Measurements from ENCODE around the gene RICTOR. TPM values are rescaled to one million over a fixed set of nuclear protein-coding genes. Genes with fewer than 3 reads are reported as not detected.

The RICTOR gene
- 30.1 and 33.9 TPM in 2 replicates for total RNA-seq

GRCh38 chr5:39074017-39074814 is at the start of gene RICTOR:
TSS of gene RICTOR (minus strand) at chr5:39074399. CDS start at chr5:39074377, 22 bp downstream.
- peak within 1 kb of the TSS; percentile 94 for H3K4me3 Mint-ChIP-seq
- H3K27ac Mint-ChIP-seq: peak within 1 kb of the TSS; percentile 95
- peaks cover 11% of the 10 kb centered on the region for H3K27me3 Mint-ChIP-seq (ENCODE audit: insufficient read depth)
- intact Hi-C loops (cut with micrococcal nuclease): loop anchor here (1.0 to 10.0 kb wide), 9 partner anchors 103 to 1761 kb away; partner anchors contain the start of genes RPL37 and TTC33
- H3K9me3 Mint-ChIP-seq: no peaks in the 10 kb centered on the region
- H3K4me1 Mint-ChIP-seq (ENCODE audit: low read depth): peaks cover 52% of the 10 kb centered on the region
- H3K36me3 Mint-ChIP-seq (ENCODE audit: low read depth): peaks cover 13% of the 10 kb centered on the region
- peak; percentile 88 for DNase-seq (ENCODE audit: low spot score)

GRCh38 chr5:39121922-39122321 is 47.7 kb upstream of the RICTOR start:
- Mint-ChIP-seq H3K4me3 (no peak overlapping the region), H3K9me3 (no peaks in the 10 kb centered on the region), H3K27ac (no peak overlapping the region), H3K36me3 (ENCODE audit: low read depth) (peaks cover 31% of the 10 kb centered on the region), H3K4me1 (ENCODE audit: low read depth) (peaks cover 5% of the 10 kb centered on the region), H3K27me3 (ENCODE audit: insufficient read depth) (peaks cover 2% of the 10 kb centered on the region)
- intact Hi-C loops (cut with micrococcal nuclease): no loop called here
- DNase-seq (ENCODE audit: low spot score): no peak

GRCh38 chr5:39121315-39121714 is 47.1 kb upstream of the RICTOR start:
- H3K4me1 Mint-ChIP-seq (ENCODE audit: low read depth): peaks cover 5% of the 10 kb centered on the region
- H3K27ac Mint-ChIP-seq: no peak overlapping the region
- intact Hi-C loops (cut with micrococcal nuclease): no loop called here

GRCh38 chr5:39120052-39120420 is 45.8 kb upstream of the RICTOR start:
- intact Hi-C loops (cut with micrococcal nuclease): no loop called here
- Mint-ChIP-seq H3K27ac (no peak overlapping the region), H3K4me1 (ENCODE audit: low read depth) (peaks cover 5% of the 10 kb centered on the region)

More at GRCh38 chr5:39121315-39121714, 47.1 kb upstream of the RICTOR start:
- Mint-ChIP-seq H3K4me3 (no peak overlapping the region), H3K9me3 (no peaks in the 10 kb centered on the region), H3K36me3 (ENCODE audit: low read depth) (peaks cover 37% of the 10 kb centered on the region), H3K27me3 (ENCODE audit: insufficient read depth) (peaks cover 2% of the 10 kb centered on the region)
- DNase-seq (ENCODE audit: low spot score): no peak

GRCh38 chr5:39119404-39120051 is 45.3 kb upstream of the RICTOR start:
- Mint-ChIP-seq H3K36me3 (ENCODE audit: low read depth) (peaks cover 42% of the 10 kb centered on the region), H3K27ac (no peak overlapping the region), H3K4me1 (ENCODE audit: low read depth) (peaks cover 5% of the 10 kb centered on the region), H3K9me3 (no peaks in the 10 kb centered on the region), H3K4me3 (no peak overlapping the region), H3K27me3 (ENCODE audit: insufficient read depth) (peaks cover 2% of the 10 kb centered on the region)
- DNase-seq (ENCODE audit: low spot score): no peak
- intact Hi-C loops (cut with micrococcal nuclease): no loop called here

More at GRCh38 chr5:39120052-39120420, 45.8 kb upstream of the RICTOR start:
- DNase-seq (ENCODE audit: low spot score): no peak
- Mint-ChIP-seq H3K27me3 (ENCODE audit: insufficient read depth) (peaks cover 2% of the 10 kb centered on the region), H3K4me3 (no peak overlapping the region), H3K36me3 (ENCODE audit: low read depth) (peaks cover 37% of the 10 kb centered on the region), H3K9me3 (no peaks in the 10 kb centered on the region)

GRCh38 chr5:39118638-39119037 is 44.4 kb upstream of the RICTOR start:
- no peak overlapping the region for H3K4me3 Mint-ChIP-seq

GRCh38 chr5:39117401-39117800 is 43.2 kb upstream of the RICTOR start:
- no peak for DNase-seq (ENCODE audit: low spot score)
- Mint-ChIP-seq H3K4me1 (ENCODE audit: low read depth) (peaks cover 5% of the 10 kb centered on the region), H3K36me3 (ENCODE audit: low read depth) (peaks cover 53% of the 10 kb centered on the region), H3K4me3 (no peak overlapping the region), H3K27ac (no peak overlapping the region), H3K9me3 (no peaks in the 10 kb centered on the region), H3K27me3 (ENCODE audit: insufficient read depth) (peaks cover 2% of the 10 kb centered on the region)
- intact Hi-C loops (cut with micrococcal nuclease): no loop called here

More at GRCh38 chr5:39118638-39119037, 44.4 kb upstream of the RICTOR start:
- Mint-ChIP-seq H3K27ac (no peak overlapping the region), H3K27me3 (ENCODE audit: insufficient read depth) (peaks cover 2% of the 10 kb centered on the region), H3K36me3 (ENCODE audit: low read depth) (peaks cover 49% of the 10 kb centered on the region), H3K4me1 (ENCODE audit: low read depth) (peaks cover 5% of the 10 kb centered on the region), H3K9me3 (no peaks in the 10 kb centered on the region)
- no peak for DNase-seq (ENCODE audit: low spot score)
- intact Hi-C loops (cut with micrococcal nuclease): loop anchor here (1.0 kb wide), 1 partner anchor 8 kb away; no protein-coding TSS in a partner anchor

GRCh38 chr5:39116344-39117170 is 42.4 kb upstream of the RICTOR start:
- no peak for DNase-seq (ENCODE audit: low spot score)
- Mint-ChIP-seq H3K4me3 (no peak overlapping the region), H3K27ac (no peak overlapping the region), H3K27me3 (ENCODE audit: insufficient read depth) (peaks cover 2% of the 10 kb centered on the region), H3K9me3 (no peaks in the 10 kb centered on the region), H3K4me1 (ENCODE audit: low read depth) (peaks cover 5% of the 10 kb centered on the region), H3K36me3 (ENCODE audit: low read depth) (peaks cover 46% of the 10 kb centered on the region)
- intact Hi-C loops (cut with micrococcal nuclease): no loop called here

GRCh38 chr5:39115644-39116343 is 41.6 kb upstream of the RICTOR start:
- Mint-ChIP-seq H3K4me3 (no peak overlapping the region), H3K4me1 (ENCODE audit: low read depth) (peaks cover 5% of the 10 kb centered on the region), H3K27me3 (ENCODE audit: insufficient read depth) (peaks cover 2% of the 10 kb centered on the region), H3K9me3 (no peaks in the 10 kb centered on the region), H3K36me3 (ENCODE audit: low read depth) (peaks cover 48% of the 10 kb centered on the region), H3K27ac (no peak overlapping the region)
- intact Hi-C loops (cut with micrococcal nuclease): no loop called here
- no peak for DNase-seq (ENCODE audit: low spot score)

GRCh38 chr5:39114155-39114554 is 40.0 kb upstream of the RICTOR start:
- peaks cover 5% of the 10 kb centered on the region for H3K4me1 Mint-ChIP-seq (ENCODE audit: low read depth)
- no peak overlapping the region for H3K4me3 Mint-ChIP-seq
- H3K27me3 Mint-ChIP-seq (ENCODE audit: insufficient read depth): peaks cover 2% of the 10 kb centered on the region
- peak overlapping the region; percentile 9 for H3K27ac Mint-ChIP-seq
- H3K36me3 Mint-ChIP-seq (ENCODE audit: low read depth): peaks cover 55% of the 10 kb centered on the region
- no peaks in the 10 kb centered on the region for H3K9me3 Mint-ChIP-seq
- intact Hi-C loops (cut with micrococcal nuclease): no loop called here
- DNase-seq (ENCODE audit: low spot score): no peak

- Mint-ChIP-seq H3K4me1 (ENCODE audit: low read depth) (peaks cover 5% of the 10 kb centered on the region), H3K9me3 (no peaks in the 10 kb centered on the region), H3K27ac (no peak overlapping the region), H3K4me3 (no peak overlapping the region), H3K36me3 (ENCODE audit: low read depth) (peaks cover 53% of the 10 kb centered on the region), H3K27me3 (ENCODE audit: insufficient read depth) (peaks cover 2% of the 10 kb centered on the region)
- DNase-seq (ENCODE audit: low spot score): no peak
- intact Hi-C loops (cut with micrococcal nuclease): no loop called here
Measured at GRCh38 chr5:39113354-39113953, 39.3 kb upstream of the RICTOR start.

- no peak overlapping the region for H3K27ac Mint-ChIP-seq
- intact Hi-C loops (cut with micrococcal nuclease): loop anchor here (1.0 kb wide), 1 partner anchor 9 kb away; no protein-coding TSS in a partner anchor
- H3K4me1 Mint-ChIP-seq (ENCODE audit: low read depth): no peaks in the 10 kb centered on the region
- H3K27me3 Mint-ChIP-seq (ENCODE audit: insufficient read depth): no peaks in the 10 kb centered on the region
- no peak overlapping the region for H3K4me3 Mint-ChIP-seq
- no peaks in the 10 kb centered on the region for H3K9me3 Mint-ChIP-seq
- DNase-seq (ENCODE audit: low spot score): no peak
- H3K36me3 Mint-ChIP-seq (ENCODE audit: low read depth): peaks cover 36% of the 10 kb centered on the region
Measured at GRCh38 chr5:39109606-39110005, 35.4 kb upstream of the RICTOR start.

Data from activated T-helper 1 cell treated with anti-CD3 and anti-CD28 coated beads, Interleukin-12 subunit alpha, Interleukin-12 subunit beta, Interleukin-2, Interleukin-4 antibody, amounts not matched to agents 30 ng/mL and 10 ng/mL and 1 ng/mL, durations not matched to agents 14 hours and 24 hours and 36 hours (primary cell).